Gastrocnemius medialis (tissue), 4 donors: Measurements from ENCODE around the gene VAC14.

Experiments
- POLR2A ChIP-seq, 2 donors: fragments of 450-650 bp; IDR thresholded peaks; one replicate each; pipeline ENCODE4 v1.6.1; 2017; ENCODE audit warnings: antibody characterized with exemption in 2 of 2, mild to moderate bottlenecking in 2 of 2, moderate library complexity in 2 of 2
- TF ChIP-seq, protein P1 (sequence below), 5 experiments: fragments of 450-650 bp in 3 of 5; fragments of 200-600 bp in 2 of 5; sonication (generic) in 2 of 5; IDR thresholded peaks in 4 of 5; conservative IDR thresholded peaks in 1 of 5; 1 replicate in 4 of 5; 2 replicates in 1 of 5; pipeline ENCODE4 v1.5.1; 2016 to 2019; ENCODE audit warnings: antibody characterized with exemption in 5 of 5, mild to moderate bottlenecking in 3 of 5, moderate library complexity in 3 of 5

DNA sequence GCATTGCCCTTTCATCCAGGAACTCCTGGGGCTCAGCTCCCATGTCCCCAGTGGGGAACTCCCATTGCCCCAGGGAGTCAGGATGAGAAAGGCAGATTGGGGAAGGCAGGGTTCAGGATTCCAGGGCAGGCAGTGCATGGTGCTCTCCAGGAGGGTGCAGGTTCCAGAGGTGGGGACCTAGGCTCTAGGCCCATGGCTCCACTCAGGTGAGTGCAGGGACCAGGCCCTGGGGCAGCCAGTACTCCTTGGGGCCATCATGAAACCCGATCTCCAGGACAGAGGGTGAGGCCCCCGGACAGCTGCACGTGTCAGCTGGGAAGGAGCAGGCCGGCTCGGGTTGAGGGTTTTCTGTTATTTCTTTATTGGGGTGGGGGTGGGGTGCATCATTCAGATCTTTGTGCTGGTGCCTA is 113.9 kb downstream of the VAC14 start:
- TF ChIP-seq, protein P1, sequence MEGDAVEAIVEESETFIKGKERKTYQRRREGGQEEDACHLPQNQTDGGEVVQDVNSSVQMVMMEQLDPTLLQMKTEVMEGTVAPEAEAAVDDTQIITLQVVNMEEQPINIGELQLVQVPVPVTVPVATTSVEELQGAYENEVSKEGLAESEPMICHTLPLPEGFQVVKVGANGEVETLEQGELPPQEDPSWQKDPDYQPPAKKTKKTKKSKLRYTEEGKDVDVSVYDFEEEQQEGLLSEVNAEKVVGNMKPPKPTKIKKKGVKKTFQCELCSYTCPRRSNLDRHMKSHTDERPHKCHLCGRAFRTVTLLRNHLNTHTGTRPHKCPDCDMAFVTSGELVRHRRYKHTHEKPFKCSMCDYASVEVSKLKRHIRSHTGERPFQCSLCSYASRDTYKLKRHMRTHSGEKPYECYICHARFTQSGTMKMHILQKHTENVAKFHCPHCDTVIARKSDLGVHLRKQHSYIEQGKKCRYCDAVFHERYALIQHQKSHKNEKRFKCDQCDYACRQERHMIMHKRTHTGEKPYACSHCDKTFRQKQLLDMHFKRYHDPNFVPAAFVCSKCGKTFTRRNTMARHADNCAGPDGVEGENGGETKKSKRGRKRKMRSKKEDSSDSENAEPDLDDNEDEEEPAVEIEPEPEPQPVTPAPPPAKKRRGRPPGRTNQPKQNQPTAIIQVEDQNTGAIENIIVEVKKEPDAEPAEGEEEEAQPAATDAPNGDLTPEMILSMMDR (IDR thresholded peaks at IDR 0.05 in 4 of 5, conservative IDR thresholded peaks at IDR 0.05 in 1 of 5): no peak
- TF ChIP-seq POLR2A (IDR thresholded peaks at IDR 0.05): no peak
